Measurements from ENCODE around the gene ANKRD30A.

DNA sequence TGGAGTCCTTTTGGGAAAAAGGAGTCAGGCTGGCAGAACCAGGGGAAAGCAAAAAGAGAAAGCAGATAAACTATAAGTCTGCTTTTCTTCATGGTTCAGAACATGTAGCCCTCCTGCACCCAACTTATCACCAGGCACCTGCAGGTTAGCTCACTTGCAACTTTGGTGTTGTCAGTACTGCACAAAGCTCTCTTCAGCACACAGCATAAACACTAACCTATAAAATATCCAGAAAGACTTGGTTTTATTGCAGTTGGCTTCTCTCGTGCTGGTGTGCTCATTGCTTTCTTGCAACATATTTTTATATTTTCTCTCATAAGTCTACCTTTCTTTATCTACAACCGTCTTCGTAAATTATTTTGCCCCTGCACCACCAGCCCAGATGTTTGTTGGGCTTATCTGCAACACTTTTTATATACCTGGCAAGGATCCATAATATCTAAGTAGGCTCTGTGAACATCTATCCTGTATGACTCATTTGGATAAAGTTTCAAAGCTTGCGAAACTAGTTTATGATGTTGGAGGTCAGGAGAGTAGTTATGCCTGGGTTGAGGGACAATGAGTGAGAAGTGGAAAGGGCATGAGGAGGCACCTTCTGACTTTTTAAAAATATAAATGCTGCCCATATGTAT is 164.6 kb downstream of the ANKRD30A start:
- TF ChIP-seq, protein P1, sequence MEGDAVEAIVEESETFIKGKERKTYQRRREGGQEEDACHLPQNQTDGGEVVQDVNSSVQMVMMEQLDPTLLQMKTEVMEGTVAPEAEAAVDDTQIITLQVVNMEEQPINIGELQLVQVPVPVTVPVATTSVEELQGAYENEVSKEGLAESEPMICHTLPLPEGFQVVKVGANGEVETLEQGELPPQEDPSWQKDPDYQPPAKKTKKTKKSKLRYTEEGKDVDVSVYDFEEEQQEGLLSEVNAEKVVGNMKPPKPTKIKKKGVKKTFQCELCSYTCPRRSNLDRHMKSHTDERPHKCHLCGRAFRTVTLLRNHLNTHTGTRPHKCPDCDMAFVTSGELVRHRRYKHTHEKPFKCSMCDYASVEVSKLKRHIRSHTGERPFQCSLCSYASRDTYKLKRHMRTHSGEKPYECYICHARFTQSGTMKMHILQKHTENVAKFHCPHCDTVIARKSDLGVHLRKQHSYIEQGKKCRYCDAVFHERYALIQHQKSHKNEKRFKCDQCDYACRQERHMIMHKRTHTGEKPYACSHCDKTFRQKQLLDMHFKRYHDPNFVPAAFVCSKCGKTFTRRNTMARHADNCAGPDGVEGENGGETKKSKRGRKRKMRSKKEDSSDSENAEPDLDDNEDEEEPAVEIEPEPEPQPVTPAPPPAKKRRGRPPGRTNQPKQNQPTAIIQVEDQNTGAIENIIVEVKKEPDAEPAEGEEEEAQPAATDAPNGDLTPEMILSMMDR (conservative IDR thresholded peaks at IDR 0.05) = no peak
- TF ChIP-seq ZFX (IDR thresholded peaks at IDR 0.05) = no peak

All from C4-2B (cell line).